Activated T-cell treated with anti-CD3 and anti-CD28 coated beads for 4 hours (primary cell): ENCODE results near the gene ANKRD11.
A peak's percentile ranks its signal among the peaks of the same experiment; 100 is the strongest.

Source experiments
- DNase-seq: peaks from one replicate; pipeline ENCODE4 v3.0.0-alpha.2; 2020

Gene ANKRD11

GRCh38 chr16:89291776-89292175 is 198.6 kb downstream of the ANKRD11 start:
- no peak for DNase-seq

GRCh38 chr16:89291363-89291762 is 199.0 kb downstream of the ANKRD11 start:
- no peak for DNase-seq

GRCh38 chr16:89290887-89291286 is 199.5 kb downstream of the ANKRD11 start:
- no peak for DNase-seq

GRCh38 chr16:89290472-89290871 is 199.9 kb downstream of the ANKRD11 start:
- DNase-seq, result no peak

GRCh38 chr16:89289428-89290395 is 200.6 kb downstream of the ANKRD11 start:
- peak; percentile 64 for DNase-seq

- DNase-seq, result no peak
Measured at GRCh38 chr16:89288966-89289365, 201.4 kb downstream of the ANKRD11 start.

- DNase-seq, result no peak
Measured at GRCh38 chr16:89288577-89288844, 201.8 kb downstream of the ANKRD11 start.

- DNase-seq, result no peak
Measured at GRCh38 chr16:89287777-89288576, 202.4 kb downstream of the ANKRD11 start.

GRCh38 chr16:89286096-89286495 is 204.3 kb downstream of the ANKRD11 start:
- no peak for DNase-seq

GRCh38 chr16:89285381-89285780 is 205.0 kb downstream of the ANKRD11 start:
- no peak for DNase-seq

GRCh38 chr16:89283449-89283848 is 206.9 kb downstream of the ANKRD11 start:
- DNase-seq, result no peak

- no peak for DNase-seq
Measured at GRCh38 chr16:89282523-89282922, 207.8 kb downstream of the ANKRD11 start.

GRCh38 chr16:89281829-89282228 is 208.5 kb downstream of the ANKRD11 start:
- no peak for DNase-seq

GRCh38 chr16:89281189-89281577 is 209.2 kb downstream of the ANKRD11 start:
- no peak for DNase-seq

- no peak for DNase-seq
Measured at GRCh38 chr16:89280546-89281188, 209.7 kb downstream of the ANKRD11 start.

GRCh38 chr16:89279666-89280481 is 210.5 kb downstream of the ANKRD11 start:
- no peak for DNase-seq

GRCh38 chr16:89278441-89279240 is 211.7 kb downstream of the ANKRD11 start:
- DNase-seq, result no peak

- no peak for DNase-seq
Measured at GRCh38 chr16:89277641-89278341, 212.6 kb downstream of the ANKRD11 start.

GRCh38 chr16:89277049-89277448 is 213.3 kb downstream of the ANKRD11 start:
- no peak for DNase-seq

GRCh38 chr16:89275837-89276720 is 214.3 kb downstream of the ANKRD11 start:
- no peak for DNase-seq
